ENCODE data around the gene CST2.

DNA sequence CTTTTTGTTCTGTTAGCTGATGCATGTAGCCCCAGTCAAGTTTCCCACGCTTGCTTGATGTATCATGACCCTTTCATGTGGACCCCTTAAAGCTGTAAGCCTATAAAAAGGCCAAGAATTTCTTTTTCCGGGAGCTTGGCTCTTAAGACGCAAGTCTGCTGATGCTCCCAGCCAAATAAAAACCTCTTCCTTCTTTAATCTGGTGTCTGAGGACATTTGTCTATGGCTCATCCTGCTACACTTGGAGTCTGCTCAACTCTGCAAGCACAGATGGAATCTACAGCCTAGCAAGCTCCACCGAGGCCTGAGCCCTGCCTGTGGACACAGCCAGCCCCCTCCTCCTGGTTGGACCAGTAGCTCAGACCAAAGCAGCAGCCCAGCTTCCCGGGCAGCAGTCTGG, 3.4 kb downstream of the CST2 start:
- TF ChIP-seq, protein P1, sequence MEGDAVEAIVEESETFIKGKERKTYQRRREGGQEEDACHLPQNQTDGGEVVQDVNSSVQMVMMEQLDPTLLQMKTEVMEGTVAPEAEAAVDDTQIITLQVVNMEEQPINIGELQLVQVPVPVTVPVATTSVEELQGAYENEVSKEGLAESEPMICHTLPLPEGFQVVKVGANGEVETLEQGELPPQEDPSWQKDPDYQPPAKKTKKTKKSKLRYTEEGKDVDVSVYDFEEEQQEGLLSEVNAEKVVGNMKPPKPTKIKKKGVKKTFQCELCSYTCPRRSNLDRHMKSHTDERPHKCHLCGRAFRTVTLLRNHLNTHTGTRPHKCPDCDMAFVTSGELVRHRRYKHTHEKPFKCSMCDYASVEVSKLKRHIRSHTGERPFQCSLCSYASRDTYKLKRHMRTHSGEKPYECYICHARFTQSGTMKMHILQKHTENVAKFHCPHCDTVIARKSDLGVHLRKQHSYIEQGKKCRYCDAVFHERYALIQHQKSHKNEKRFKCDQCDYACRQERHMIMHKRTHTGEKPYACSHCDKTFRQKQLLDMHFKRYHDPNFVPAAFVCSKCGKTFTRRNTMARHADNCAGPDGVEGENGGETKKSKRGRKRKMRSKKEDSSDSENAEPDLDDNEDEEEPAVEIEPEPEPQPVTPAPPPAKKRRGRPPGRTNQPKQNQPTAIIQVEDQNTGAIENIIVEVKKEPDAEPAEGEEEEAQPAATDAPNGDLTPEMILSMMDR (IDR thresholded peaks at IDR 0.05) = no peak
- no peak for TF ChIP-seq POLR2A (IDR thresholded peaks at IDR 0.05)

All from right lobe of liver (tissue), 4 donors.